Common myeloid progenitor, CD34-positive (primary cell): ENCODE measurements around the gene SPATS2L.

Source experiments
- CTCF ChIA-PET: fragments of 350-600 bp; sonication (Branson Sonifier 250); formaldehyde crosslinking; loops from one replicate; lab custom pipeline; 2021; ENCODE audit warnings: antibody characterized with exemption; lab: Charles Lee
- POLR2A ChIA-PET: fragments of 350-600 bp; sonication (Branson Sonifier 250); formaldehyde crosslinking; loops from one replicate; lab custom pipeline; 2021; ENCODE audit warnings: antibody characterized with exemption; lab: Charles Lee
- DNase-seq, 3 donors: peaks; one replicate each; pipeline versions ENCODE4 v3.0.0 to v3.0.0-alpha.2; 2013
- H3K27ac ChIP-seq, 2 experiments: 1 replicate in 1 of 2; 2 replicates in 1 of 2; pipeline ENCODE4 v1.7.0; 2013; ENCODE audit warnings: inconsistent platforms in 2 of 2, low read length in 2 of 2, mild to moderate bottlenecking in 2 of 2, low read depth in 1 of 2, moderate library complexity in 1 of 2; ENCODE audit not compliant: severe bottlenecking in 2 of 2, insufficient read depth in 1 of 2, poor library complexity in 1 of 2
- H3K27me3 ChIP-seq, 5 experiments: replicated peaks in 2 of 5; 1 replicate in 3 of 5; 2 replicates in 2 of 5; pipeline versions ENCODE4 v1.6.1 to v1.7.0; 2013; ENCODE audit warnings: low read length in 4 of 5, mild to moderate bottlenecking in 2 of 5, moderate library complexity in 2 of 5, inconsistent platforms in 1 of 5; ENCODE audit not compliant: insufficient read depth in 5 of 5, control insufficient read depth in 4 of 5
- H3K36me3 ChIP-seq, 4 experiments: 1 replicate in 2 of 4; 2 replicates in 2 of 4; pipeline versions ENCODE4 v1.6.1 to v1.7.0; 2013; ENCODE audit warnings: low read length in 3 of 4, control low read depth in 1 of 4, mild to moderate bottlenecking in 1 of 4; ENCODE audit not compliant: control insufficient read depth in 4 of 4, insufficient read depth in 4 of 4
- H3K4me1 ChIP-seq, 4 experiments: 1 replicate in 3 of 4; 2 replicates in 1 of 4; pipeline versions ENCODE4 v1.6.1 to v1.7.1; 2013; ENCODE audit warnings: low read length in 3 of 4, mild to moderate bottlenecking in 3 of 4, control low read depth in 1 of 4, inconsistent platforms in 1 of 4, moderate library complexity in 1 of 4; ENCODE audit not compliant: control insufficient read depth in 4 of 4, insufficient read depth in 4 of 4; ENCODE audit errors: control extremely low read depth in 1 of 4
- H3K4me3 ChIP-seq, 7 experiments: 1 replicate in 4 of 7; 2 replicates in 3 of 7; pipeline versions ENCODE4 v1.5.1 to v1.7.0; 2013; ENCODE audit warnings: mild to moderate bottlenecking in 7 of 7, low read length in 6 of 7, moderate library complexity in 6 of 7, inconsistent platforms in 2 of 7, low read depth in 2 of 7, control low read depth in 1 of 7; ENCODE audit not compliant: insufficient read depth in 4 of 7, control insufficient read depth in 1 of 7; ENCODE audit errors: extremely low read depth in 1 of 7
- H3K9me3 ChIP-seq, 5 experiments: 1 replicate in 4 of 5; 2 replicates in 1 of 5; pipeline versions ENCODE4 v1.6.1 to v1.7.1; 2013; ENCODE audit warnings: low read length in 4 of 5, mild to moderate bottlenecking in 2 of 5, inconsistent platforms in 1 of 5, low read depth in 1 of 5, moderate library complexity in 1 of 5; ENCODE audit not compliant: control insufficient read depth in 4 of 5, insufficient read depth in 2 of 5; ENCODE audit errors: control extremely low read depth in 1 of 5
- WGBS: methylation state at CpG from one replicate; pipeline ENCODE4 v1.1.5; 2013; ENCODE audit not compliant: insufficient coverage; 5-methylcytosine and 5-hydroxymethylcytosine counted together

Gene SPATS2L

GRCh38 chr2:200404615-200405014, 98.1 kb downstream of the SPATS2L start:
- Histone ChIP-seq H3K4me1 (peaks cover 0 to 13% (median 4%) of the 10 kb centered on the region in 4 experiments), H3K9me3 (no peaks in the 10 kb centered on the region), H3K36me3 (no peaks in the 10 kb centered on the region), H3K4me3 (no peak overlapping the region), H3K27me3 (no peaks in the 10 kb centered on the region), H3K27ac (no peak overlapping the region)
- POLR2A ChIA-PET = no interaction called here
- CTCF ChIA-PET = no interaction called here
- DNase-seq = no peak
- 100% methylated on average over 4 of the region's 4 CpGs for WGBS

GRCh38 chr2:200405599-200406298, 99.3 kb downstream of the SPATS2L start:
- Histone ChIP-seq H3K36me3 (no peaks in the 10 kb centered on the region), H3K9me3 (no peaks in the 10 kb centered on the region), H3K4me3 (no peak overlapping the region), H3K27ac (peak overlapping the region in 1 of 2 experiments; percentile 15), H3K4me1 (peaks cover 0 to 13% (median 4%) of the 10 kb centered on the region in 4 experiments), H3K27me3 (no peaks in the 10 kb centered on the region)
- CTCF ChIA-PET = interaction anchor here (1.2 kb wide), 1 partner anchor 14 kb away, joined by 4 read pairs; no protein-coding TSS in a partner anchor
- no CpG with 5 or more reads among the region's 1 CpG for WGBS
- POLR2A ChIA-PET = interaction anchor here (0.6 kb wide), 1 partner anchor 90 kb away, joined by 3 read pairs; no protein-coding TSS in a partner anchor
- peak; percentile 12 to 70 (median 49) for DNase-seq

- H3K27ac ChIP-seq = peak overlapping the region in 1 of 2 experiments; percentile 15
- WGBS = 44% methylated on average over 1 of the region's 2 CpGs
- DNase-seq = peak in 2 of 3 donors; percentile 11 to 17
- no peaks in the 10 kb centered on the region for H3K36me3 ChIP-seq
- ChIA-PET CTCF (interaction anchor here (1.2 to 1.8 kb wide), 2 partner anchors 8 to 15 kb away, joined by 4 read pairs; no protein-coding TSS in a partner anchor), POLR2A (no interaction called here)
- H3K4me1 ChIP-seq = peaks cover 0 to 13% (median 4%) of the 10 kb centered on the region in 4 experiments
- no peaks in the 10 kb centered on the region for H3K9me3 ChIP-seq
- no peak overlapping the region for H3K4me3 ChIP-seq
- H3K27me3 ChIP-seq = no peaks in the 10 kb centered on the region
Measured at GRCh38 chr2:200406379-200406778, 99.9 kb downstream of the SPATS2L start.

- WGBS = 98% methylated on average over 19 of the region's 19 CpGs
- ChIA-PET CTCF (interaction anchor here (1.5 kb wide), 1 partner anchor 76 kb away, joined by 3 read pairs; no protein-coding TSS in a partner anchor), POLR2A (interaction anchor here (0.6 kb wide), 1 partner anchor 325 kb away, joined by 3 read pairs; no protein-coding TSS in a partner anchor)
- no peak overlapping the region for H3K27ac ChIP-seq
- no peak overlapping the region for H3K4me3 ChIP-seq
- H3K4me1 ChIP-seq = peaks cover 0 to 13% (median 4%) of the 10 kb centered on the region in 4 experiments
- DNase-seq = no peak
- no peaks in the 10 kb centered on the region for H3K9me3 ChIP-seq
- no peaks in the 10 kb centered on the region for H3K36me3 ChIP-seq
- no peaks in the 10 kb centered on the region for H3K27me3 ChIP-seq
Measured at GRCh38 chr2:200408428-200409316, 102.2 kb downstream of the SPATS2L start.

- no peaks in the 10 kb centered on the region for H3K36me3 ChIP-seq
- no peaks in the 10 kb centered on the region for H3K27me3 ChIP-seq
- ChIA-PET POLR2A (no interaction called here), CTCF (interaction anchor here (1.3 kb wide), 1 partner anchor 12 kb away, joined by 3 read pairs; no protein-coding TSS in a partner anchor)
- no peak for DNase-seq
- no peak overlapping the region for H3K27ac ChIP-seq
- H3K4me1 ChIP-seq = no peaks in the 10 kb centered on the region
- no peak overlapping the region for H3K4me3 ChIP-seq
- H3K9me3 ChIP-seq = no peaks in the 10 kb centered on the region
Measured at GRCh38 chr2:200411831-200412230, 105.3 kb downstream of the SPATS2L start.

- ChIA-PET POLR2A (no interaction called here), CTCF (no interaction called here)
- WGBS = 60% methylated on average over 1 of the region's 5 CpGs
- no peaks in the 10 kb centered on the region for H3K27me3 ChIP-seq
- DNase-seq = no peak
- H3K4me3 ChIP-seq = no peak overlapping the region
- H3K9me3 ChIP-seq = no peaks in the 10 kb centered on the region
- no peak overlapping the region for H3K27ac ChIP-seq
- H3K4me1 ChIP-seq = no peaks in the 10 kb centered on the region
- no peaks in the 10 kb centered on the region for H3K36me3 ChIP-seq
Measured at GRCh38 chr2:200414367-200414766, 107.9 kb downstream of the SPATS2L start.
